Measurements from ENCODE around the gene SLC22A13. TPM values are rescaled to one million over a fixed set of nuclear protein-coding genes. Genes with fewer than 3 reads are reported as not detected.

Gene SLC22A13
- total RNA-seq, 1 donor from 2014 or later: 0.21 TPM

DNA sequence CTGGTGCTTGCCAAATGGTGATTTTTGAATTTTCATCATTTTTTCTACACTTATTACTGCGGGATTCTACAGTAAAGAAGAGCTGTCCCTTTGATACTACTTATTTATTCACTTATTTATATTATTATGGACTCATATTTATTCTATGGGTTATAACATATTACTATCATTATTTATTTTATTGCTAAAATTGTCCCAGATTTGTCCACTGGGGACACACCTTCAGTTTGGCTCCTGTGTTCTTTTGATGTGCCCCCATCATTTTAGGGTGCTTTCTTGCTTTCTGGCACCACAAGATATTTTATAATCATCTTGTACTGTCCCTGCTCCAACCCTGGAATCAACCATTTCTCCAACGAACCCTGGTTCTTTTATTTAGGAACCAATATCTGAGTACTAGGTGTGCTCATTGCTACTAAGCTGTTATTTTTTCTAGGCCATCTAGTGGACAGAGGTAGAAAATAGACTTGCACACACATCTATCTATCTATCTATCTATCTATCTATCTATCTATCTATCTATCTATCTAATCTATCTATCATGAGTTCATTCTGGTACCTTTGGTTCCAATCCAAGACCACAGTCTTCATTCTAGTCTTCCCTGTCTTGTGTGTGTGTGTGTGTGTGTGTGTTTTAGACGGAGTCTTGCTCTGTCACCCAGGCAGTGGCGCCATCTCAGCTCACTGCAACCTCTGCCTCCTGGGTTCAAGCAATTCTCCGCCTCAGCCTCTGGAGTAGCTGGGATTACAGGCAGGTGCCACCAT lies 32.5 kb downstream of the SLC22A13 start:
- DNase-seq (ENCODE audit: low spot score): no peak

GRCh38 chr3:38306941-38307340 lies 41.3 kb downstream of the SLC22A13 start:
- Histone ChIP-seq H4K20me1 (ENCODE audit: low read depth) (no peaks in the 10 kb centered on the region), H2AFZ (replicated peaks) (no peak overlapping the region), H3K9ac (no peak overlapping the region), H3K4me2 (no peak overlapping the region), H3K27ac (no peak overlapping the region), H3K4me3 (no peak overlapping the region), H3K9me3 (ENCODE audit: low read depth) (no peaks in the 10 kb centered on the region), H3F3A (ENCODE audit: low read depth) (no peaks in the 10 kb centered on the region), H3K36me3 (no peaks in the 10 kb centered on the region), H3K27me3 (no peaks in the 10 kb centered on the region), H3K4me1 (no peaks in the 10 kb centered on the region), H3K79me2 (ENCODE audit: low read depth) (no peaks in the 10 kb centered on the region)
- Mint-ChIP-seq H3K36me3 (no peaks in the 10 kb centered on the region), H3K27ac (no peak overlapping the region), H3K4me3 (no peak overlapping the region), H3K4me1 (no peaks in the 10 kb centered on the region), H3K9me3 (peaks cover 3% of the 10 kb centered on the region), H3K27me3 (ENCODE audit: insufficient read depth, low read depth) (peaks cover 17% of the 10 kb centered on the region)
- TF ChIP-seq, protein P1, sequence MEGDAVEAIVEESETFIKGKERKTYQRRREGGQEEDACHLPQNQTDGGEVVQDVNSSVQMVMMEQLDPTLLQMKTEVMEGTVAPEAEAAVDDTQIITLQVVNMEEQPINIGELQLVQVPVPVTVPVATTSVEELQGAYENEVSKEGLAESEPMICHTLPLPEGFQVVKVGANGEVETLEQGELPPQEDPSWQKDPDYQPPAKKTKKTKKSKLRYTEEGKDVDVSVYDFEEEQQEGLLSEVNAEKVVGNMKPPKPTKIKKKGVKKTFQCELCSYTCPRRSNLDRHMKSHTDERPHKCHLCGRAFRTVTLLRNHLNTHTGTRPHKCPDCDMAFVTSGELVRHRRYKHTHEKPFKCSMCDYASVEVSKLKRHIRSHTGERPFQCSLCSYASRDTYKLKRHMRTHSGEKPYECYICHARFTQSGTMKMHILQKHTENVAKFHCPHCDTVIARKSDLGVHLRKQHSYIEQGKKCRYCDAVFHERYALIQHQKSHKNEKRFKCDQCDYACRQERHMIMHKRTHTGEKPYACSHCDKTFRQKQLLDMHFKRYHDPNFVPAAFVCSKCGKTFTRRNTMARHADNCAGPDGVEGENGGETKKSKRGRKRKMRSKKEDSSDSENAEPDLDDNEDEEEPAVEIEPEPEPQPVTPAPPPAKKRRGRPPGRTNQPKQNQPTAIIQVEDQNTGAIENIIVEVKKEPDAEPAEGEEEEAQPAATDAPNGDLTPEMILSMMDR (IDR thresholded peaks at IDR 0.05): no peak
- no peak for TF ChIP-seq EZH2 (IDR thresholded peaks at IDR 0.05)
- TF ChIP-seq EZH2phosphoT487 (IDR thresholded peaks at IDR 0.05): no peak
- no peak for DNase-seq (ENCODE audit: low spot score)

More for the DNA sequence above, 32.5 kb downstream of the SLC22A13 start:
- no peak overlapping the region for H3K27ac ChIP-seq
- Mint-ChIP-seq H3K9me3 (no peaks in the 10 kb centered on the region), H3K36me3 (no peaks in the 10 kb centered on the region), H3K4me3 (no peak overlapping the region), H3K27me3 (ENCODE audit: insufficient read depth, low read depth) (no peaks in the 10 kb centered on the region), H3K4me1 (peaks cover 12% of the 10 kb centered on the region), H3K27ac (no peak overlapping the region)
- H3K9ac ChIP-seq: no peak overlapping the region
- no peaks in the 10 kb centered on the region for H4K20me1 ChIP-seq (ENCODE audit: low read depth)
- no peaks in the 10 kb centered on the region for H3K27me3 ChIP-seq
- TF ChIP-seq EZH2 (IDR thresholded peaks at IDR 0.05): no peak
- TF ChIP-seq, protein P1 (IDR thresholded peaks at IDR 0.05): peak; percentile 56
- H3K9me3 ChIP-seq (ENCODE audit: low read depth): no peaks in the 10 kb centered on the region
- no peaks in the 10 kb centered on the region for H3K79me2 ChIP-seq (ENCODE audit: low read depth)
- peaks cover 11% of the 10 kb centered on the region for H3K4me1 ChIP-seq
- H2AFZ ChIP-seq (replicated peaks): no peak overlapping the region
- H3K4me3 ChIP-seq: no peak overlapping the region
- no peak overlapping the region for H3K4me2 ChIP-seq
- no peaks in the 10 kb centered on the region for H3K36me3 ChIP-seq
- H3F3A ChIP-seq (ENCODE audit: low read depth): no peaks in the 10 kb centered on the region

GRCh38 chr3:38307599-38307998 lies 42.0 kb downstream of the SLC22A13 start:
- Histone ChIP-seq H3K27me3 (no peaks in the 10 kb centered on the region), H3K79me2 (ENCODE audit: low read depth) (no peaks in the 10 kb centered on the region), H3K27ac (no peak overlapping the region), H4K20me1 (ENCODE audit: low read depth) (no peaks in the 10 kb centered on the region), H3K4me2 (no peak overlapping the region), H3K4me1 (no peaks in the 10 kb centered on the region), H2AFZ (replicated peaks) (no peak overlapping the region), H3K9me3 (ENCODE audit: low read depth) (no peaks in the 10 kb centered on the region), H3K9ac (no peak overlapping the region), H3K4me3 (no peak overlapping the region), H3F3A (ENCODE audit: low read depth) (no peaks in the 10 kb centered on the region), H3K36me3 (no peaks in the 10 kb centered on the region)
- Mint-ChIP-seq H3K9me3 (peaks cover 3% of the 10 kb centered on the region), H3K4me3 (no peak overlapping the region), H3K27me3 (ENCODE audit: insufficient read depth, low read depth) (peaks cover 20% of the 10 kb centered on the region), H3K27ac (no peak overlapping the region), H3K4me1 (peaks cover 5% of the 10 kb centered on the region), H3K36me3 (no peaks in the 10 kb centered on the region)
- DNase-seq (ENCODE audit: low spot score): no peak
- TF ChIP-seq EZH2 (IDR thresholded peaks at IDR 0.05) (no peak), EZH2phosphoT487 (IDR thresholded peaks at IDR 0.05) (no peak)
- TF ChIP-seq, protein P1 (IDR thresholded peaks at IDR 0.05): no peak
